Upper lobe of left lung (tissue), 6 donors: ENCODE measurements around the gene PLXNA3. TPM values are rescaled to one million over a fixed set of nuclear protein-coding genes. Genes with fewer than 3 reads are reported as not detected.

Source experiments
- ATAC-seq, 2 donors: fragments of 200-7000 bp; cut with Tn5 transposase; one replicate each; pipeline ENCODE4 v1.9.1; 2022; ENCODE audit warnings: mild to moderate bottlenecking in 2 of 2, moderate library complexity in 2 of 2; ENCODE audit not compliant: low FRiP score in 2 of 2
- DNase-seq, 2 donors: peaks; one replicate each; pipeline ENCODE4 v3.0.0-alpha.2; 2019 to 2020
- H3K27ac ChIP-seq, 4 donors: fragments of 200-600 bp; sonication (generic); one replicate each; pipeline ENCODE4 v1.5.1; 2016 to 2019
- H3K27me3 ChIP-seq, 4 donors: fragments of 200-600 bp; sonication (generic); one replicate each; pipeline ENCODE4 v1.5.1; 2017 to 2019
- H3K36me3 ChIP-seq, 4 donors: fragments of 200-600 bp; sonication (generic); one replicate each; pipeline ENCODE4 v1.5.1; 2016 to 2019
- H3K4me1 ChIP-seq, 4 donors: fragments of 200-600 bp; sonication (generic); one replicate each; pipeline ENCODE4 v1.5.1; 2018 to 2019
- H3K4me3 ChIP-seq, 4 donors: fragments of 200-600 bp; sonication (generic); one replicate each; pipeline ENCODE4 v1.5.1; 2017 to 2019; ENCODE audit warnings: mild to moderate bottlenecking in 2 of 4, moderate library complexity in 1 of 4
- H3K9me3 ChIP-seq, 4 donors: fragments of 200-600 bp; sonication (generic); one replicate each; pipeline ENCODE4 v1.5.1; 2018 to 2019
- CTCF ChIP-seq, 6 experiments: fragments of 450-650 bp in 4 of 6; fragments of 200-600 bp in 2 of 6; sonication (generic) in 2 of 6; IDR thresholded peaks; one replicate each; pipeline ENCODE4 v1.5.1; 2016 to 2019; ENCODE audit warnings: antibody characterized with exemption in 6 of 6
- EP300 ChIP-seq, 4 donors: sonication (generic); formaldehyde crosslinking; IDR thresholded peaks; one replicate each; pipeline ENCODE4 v1.5.1; 2017; ENCODE audit warnings: antibody characterized with exemption in 4 of 4, control low read depth in 2 of 4
- POLR2A ChIP-seq, 4 donors: fragments of 450-650 bp; IDR thresholded peaks; one replicate each; pipeline ENCODE4 v1.5.1; 2016 to 2017; ENCODE audit warnings: antibody characterized with exemption in 4 of 4, mild to moderate bottlenecking in 2 of 4
- POLR2AphosphoS5 ChIP-seq, 2 donors: sonication (generic); formaldehyde crosslinking; IDR thresholded peaks; one replicate each; pipeline ENCODE4 v1.5.1; 2017; ENCODE audit warnings: antibody characterized with exemption in 2 of 2
- WGBS, 2 donors: methylation state at CpG; one replicate each; pipeline ENCODE4 v1.1.5; 2017 to 2018; 5-methylcytosine and 5-hydroxymethylcytosine counted together
- total RNA-seq, 6 donors: library from RNA; depleted of rRNA in 4 of 6; stranded (reverse); fragments of >200 nt in 4 of 6; gene quantifications; one replicate each; pipeline versions ENCODE4 v1.1.0 to v1.2.1, GENCODE V29; 2016 to 2021
- donor health status: DM: no; HTN: no; CAD: no; lungs with moderate emphysema.
- donor health status: DM: no; HTN: yes; CAD: no; lungs with severe emphysema.

The PLXNA3 gene
- total RNA-seq, result 100 to 1,000 TPM in 1 of 6 donors, 10 to 100 TPM in 4, 1 to 10 TPM in 1; 7.9 to 195 (median 36.3) TPM

- H3K4me3 ChIP-seq, result peak within 1 kb of the TSS; percentile 22 to 67 (median 64)
- H3K27ac ChIP-seq, result peak within 1 kb of the TSS in 3 of 4 donors; percentile 49 to 74 (median 69)
- ATAC-seq (peak in 1 of 2 donors; percentile 93), DNase-seq (peak in 1 of 2 donors; percentile 94)
- 70% methylated on average over 31 of the region's 88 CpGs; no CpG with 5 or more reads in 1 of the 2 donors for WGBS, 2 donors
- peaks cover 0 to 5% (median 0%) of the 10 kb centered on the region in 4 donors for H3K36me3 ChIP-seq
- H3K9me3 ChIP-seq, result no peaks in the 10 kb centered on the region
- TF ChIP-seq EP300 (IDR thresholded peaks at IDR 0.05) (no peak), POLR2A (IDR thresholded peaks at IDR 0.05) (peak in 2 of 4 donors; percentile 48 to 78), POLR2AphosphoS5 (IDR thresholded peaks at IDR 0.05) (peak in 1 of 2 donors; percentile 32)
- H3K27me3 ChIP-seq, result no peaks in the 10 kb centered on the region
- H3K4me1 ChIP-seq, result peaks cover 0 to 7% (median 4%) of the 10 kb centered on the region in 4 donors
Observed at GRCh38 chrX:154458116-154458953, at the start of gene PLXNA3. TSS of gene PLXNA3 (plus strand) at chrX:154458281. CDS start at chrX:154460184, 1,903 bp downstream.

GRCh38 chrX:154408659-154409221 is 49.3 kb upstream of the PLXNA3 start:
- H3K4me1 ChIP-seq, result peaks cover 7 to 25% (median 10%) of the 10 kb centered on the region in 4 donors
- no peaks in the 10 kb centered on the region for H3K36me3 ChIP-seq
- ATAC-seq, result no peak
- no peaks in the 10 kb centered on the region for H3K9me3 ChIP-seq
- H3K4me3 ChIP-seq, result peak overlapping the region; percentile 19 to 52 (median 37)
- WGBS, 2 donors, result 44% methylated on average over 6 to 10 of the region's 10 CpGs
- no peak for DNase-seq
- TF ChIP-seq CTCF (IDR thresholded peaks at IDR 0.05), result no peak
- no peak for TF ChIP-seq POLR2A (IDR thresholded peaks at IDR 0.05)
- TF ChIP-seq EP300 (IDR thresholded peaks at IDR 0.05), result no peak
- no peak for TF ChIP-seq POLR2AphosphoS5 (IDR thresholded peaks at IDR 0.05)
- H3K27ac ChIP-seq, result peak overlapping the region; percentile 73 to 87 (median 86)
- H3K27me3 ChIP-seq, result no peaks in the 10 kb centered on the region

GRCh38 chrX:154409222-154409871 is 48.7 kb upstream of the PLXNA3 start, which contains the start of gene DNASE1L1:
TSS of gene DNASE1L1 (minus strand) at chrX:154409254. CDS start at chrX:154405568, 3,686 bp downstream.
- Histone ChIP-seq H3K4me3 (peak within 1 kb of the TSS; percentile 19 to 52 (median 37)), H3K27ac (peak within 1 kb of the TSS; percentile 73 to 87 (median 86)), H3K4me1 (peaks cover 7 to 25% (median 10%) of the 10 kb centered on the region in 4 donors), H3K36me3 (no peaks in the 10 kb centered on the region), H3K9me3 (no peaks in the 10 kb centered on the region), H3K27me3 (no peaks in the 10 kb centered on the region)
- ATAC-seq (peak; percentile 83 to 89), DNase-seq (peak; percentile 92 to 93)
- WGBS, 2 donors, result 60 to 76% methylated on average over 4 to 20 of the region's 26 CpGs
- TF ChIP-seq POLR2A (IDR thresholded peaks at IDR 0.05) (peak in 1 of 4 donors; percentile 45), CTCF (IDR thresholded peaks at IDR 0.05) (no peak), POLR2AphosphoS5 (IDR thresholded peaks at IDR 0.05) (peak; percentile 14 to 64), EP300 (IDR thresholded peaks at IDR 0.05) (peak in 1 of 4 donors; percentile 16)

GRCh38 chrX:154411981-154412340 is 46.1 kb upstream of the PLXNA3 start:
- peak in 1 of 2 donors; percentile 39 for TF ChIP-seq POLR2AphosphoS5 (IDR thresholded peaks at IDR 0.05)
- no peak for TF ChIP-seq EP300 (IDR thresholded peaks at IDR 0.05)
- no peak for TF ChIP-seq CTCF (IDR thresholded peaks at IDR 0.05)
- peak in 1 of 4 donors; percentile 34 for TF ChIP-seq POLR2A (IDR thresholded peaks at IDR 0.05)
- peak in 1 of 2 donors; percentile 80 for DNase-seq
- no peaks in the 10 kb centered on the region for H3K27me3 ChIP-seq
- H3K9me3 ChIP-seq, result no peaks in the 10 kb centered on the region
- no peaks in the 10 kb centered on the region for H3K36me3 ChIP-seq
- peak overlapping the region; percentile 90 to 96 (median 92) for H3K27ac ChIP-seq
- ATAC-seq, result peak; percentile 69 to 73
- peak overlapping the region; percentile 54 to 88 (median 72) for H3K4me3 ChIP-seq
- 44% methylated on average over 25 of the region's 29 CpGs; no CpG with 5 or more reads in 1 of the 2 donors for WGBS, 2 donors
- H3K4me1 ChIP-seq, result peaks cover 7 to 25% (median 10%) of the 10 kb centered on the region in 4 donors
